GM12872 (cell line): ENCODE measurements around the gene NPAS3.

Source experiments
- CTCF ChIP-seq: IDR thresholded peaks from 3 replicates; pipeline ENCODE4 v1.5.1; 2011; ENCODE audit warnings: low read depth, mild to moderate bottlenecking, low read length, moderate library complexity; ENCODE audit not compliant: insufficient read depth

NPAS3 gene

GRCh38 chr14:33254861-33255395, 316.2 kb downstream of the NPAS3 start:
- no peak for TF ChIP-seq CTCF

- TF ChIP-seq CTCF, result no peak
Observed at GRCh38 chr14:33257796-33258195, 319.1 kb downstream of the NPAS3 start.

DNA sequence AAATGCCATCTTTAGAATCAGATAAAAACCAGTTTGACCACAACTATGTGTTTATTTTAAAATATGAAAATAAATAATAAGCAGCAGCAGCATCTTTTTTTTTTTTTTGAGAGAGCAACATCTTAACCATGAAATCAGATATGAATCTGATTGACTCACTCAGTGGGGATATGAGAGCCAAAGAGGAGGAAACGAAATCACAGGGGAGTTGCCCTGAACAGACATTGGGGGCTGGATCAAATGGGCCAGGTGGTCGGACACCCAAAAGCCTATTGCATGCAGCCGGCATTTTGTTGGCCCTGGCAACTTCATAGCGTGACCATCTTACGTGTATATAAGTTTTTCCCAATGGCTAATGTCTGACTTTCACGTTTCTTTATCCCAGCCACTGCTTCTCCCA, 321.1 kb downstream of the NPAS3 start:
- no peak for TF ChIP-seq CTCF

GRCh38 chr14:33271216-33271615, 332.5 kb downstream of the NPAS3 start:
- TF ChIP-seq CTCF, result no peak

GRCh38 chr14:33271891-33272290, 333.2 kb downstream of the NPAS3 start:
- TF ChIP-seq CTCF, result no peak

GRCh38 chr14:33273978-33274377, 335.3 kb downstream of the NPAS3 start:
- no peak for TF ChIP-seq CTCF

- TF ChIP-seq CTCF, result no peak
Observed at GRCh38 chr14:33275879-33276278, 337.2 kb downstream of the NPAS3 start.

- no peak for TF ChIP-seq CTCF
Observed at GRCh38 chr14:33279865-33280264, 341.2 kb downstream of the NPAS3 start.
